ENCODE measurements around the gene RAD21L1.

DNA sequence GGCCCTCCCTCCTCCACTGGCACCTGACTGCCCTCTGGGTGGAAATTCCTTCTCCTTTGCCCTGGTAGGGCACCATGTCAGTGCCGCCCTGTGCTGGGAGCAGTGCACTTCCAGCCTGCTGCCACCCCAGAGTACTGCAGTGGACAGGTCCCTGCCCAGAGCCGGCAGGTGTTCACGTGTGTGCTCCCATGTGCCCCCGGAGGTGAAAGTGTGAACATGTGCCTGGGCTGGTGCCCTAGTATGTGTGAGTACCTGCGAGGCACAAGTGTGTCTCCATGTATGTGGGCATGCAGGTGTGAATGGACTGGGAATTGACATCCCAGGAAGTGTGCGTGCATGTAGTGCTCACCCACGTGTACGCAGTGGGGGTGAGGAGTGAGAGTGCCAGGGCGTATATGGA is 73.7 kb downstream of the RAD21L1 start:
- TF ChIP-seq, protein P1, sequence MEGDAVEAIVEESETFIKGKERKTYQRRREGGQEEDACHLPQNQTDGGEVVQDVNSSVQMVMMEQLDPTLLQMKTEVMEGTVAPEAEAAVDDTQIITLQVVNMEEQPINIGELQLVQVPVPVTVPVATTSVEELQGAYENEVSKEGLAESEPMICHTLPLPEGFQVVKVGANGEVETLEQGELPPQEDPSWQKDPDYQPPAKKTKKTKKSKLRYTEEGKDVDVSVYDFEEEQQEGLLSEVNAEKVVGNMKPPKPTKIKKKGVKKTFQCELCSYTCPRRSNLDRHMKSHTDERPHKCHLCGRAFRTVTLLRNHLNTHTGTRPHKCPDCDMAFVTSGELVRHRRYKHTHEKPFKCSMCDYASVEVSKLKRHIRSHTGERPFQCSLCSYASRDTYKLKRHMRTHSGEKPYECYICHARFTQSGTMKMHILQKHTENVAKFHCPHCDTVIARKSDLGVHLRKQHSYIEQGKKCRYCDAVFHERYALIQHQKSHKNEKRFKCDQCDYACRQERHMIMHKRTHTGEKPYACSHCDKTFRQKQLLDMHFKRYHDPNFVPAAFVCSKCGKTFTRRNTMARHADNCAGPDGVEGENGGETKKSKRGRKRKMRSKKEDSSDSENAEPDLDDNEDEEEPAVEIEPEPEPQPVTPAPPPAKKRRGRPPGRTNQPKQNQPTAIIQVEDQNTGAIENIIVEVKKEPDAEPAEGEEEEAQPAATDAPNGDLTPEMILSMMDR (IDR thresholded peaks at IDR 0.05): no peak
- no peak for TF ChIP-seq POLR2A (IDR thresholded peaks at IDR 0.05)

Data from gastroesophageal sphincter (tissue), 3 donors.